ENCODE results near the gene NRG2.

Gene NRG2

GRCh38 chr5:139984816-139985215, 58.3 kb downstream of the NRG2 start:
- H3K27ac ChIP-seq, result no peak overlapping the region
- TF ChIP-seq CTCF (IDR thresholded peaks at IDR 0.05) (no peak), ZFX (IDR thresholded peaks at IDR 0.05; ENCODE audit: borderline replicate concordance) (no peak)

- no peak overlapping the region for H3K27ac ChIP-seq
- no peak for TF ChIP-seq CTCF (IDR thresholded peaks at IDR 0.05)
- no peak for TF ChIP-seq ZFX (IDR thresholded peaks at IDR 0.05; ENCODE audit: borderline replicate concordance)
Observed at GRCh38 chr5:139982975-139983240, 60.2 kb downstream of the NRG2 start.

- TF ChIP-seq ZFX (IDR thresholded peaks at IDR 0.05; ENCODE audit: borderline replicate concordance) (no peak), CTCF (IDR thresholded peaks at IDR 0.05) (no peak)
- H3K27ac ChIP-seq, result no peak overlapping the region
Observed at GRCh38 chr5:139982157-139982974, 60.7 kb downstream of the NRG2 start.

- H3K27ac ChIP-seq, result no peak overlapping the region
- TF ChIP-seq ZFX (IDR thresholded peaks at IDR 0.05; ENCODE audit: borderline replicate concordance) (no peak), CTCF (IDR thresholded peaks at IDR 0.05) (no peak)
Observed at GRCh38 chr5:139980765-139981164, 62.3 kb downstream of the NRG2 start.

GRCh38 chr5:139979943-139980342, 63.2 kb downstream of the NRG2 start:
- H3K27ac ChIP-seq, result no peak overlapping the region
- no peak for TF ChIP-seq ZFX (IDR thresholded peaks at IDR 0.05; ENCODE audit: borderline replicate concordance)
- no peak for TF ChIP-seq CTCF (IDR thresholded peaks at IDR 0.05)

GRCh38 chr5:139979518-139979917, 63.6 kb downstream of the NRG2 start:
- H3K27ac ChIP-seq, result no peak overlapping the region
- TF ChIP-seq ZFX (IDR thresholded peaks at IDR 0.05; ENCODE audit: borderline replicate concordance) (no peak), CTCF (IDR thresholded peaks at IDR 0.05) (no peak)

GRCh38 chr5:139976703-139977102, 66.4 kb downstream of the NRG2 start:
- H3K27ac ChIP-seq, result no peak overlapping the region
- TF ChIP-seq CTCF (IDR thresholded peaks at IDR 0.05) (no peak), ZFX (IDR thresholded peaks at IDR 0.05; ENCODE audit: borderline replicate concordance) (no peak)

All from 22Rv1 (cell line).